ENCODE data around the gene PSME3IP1.

GRCh38 chr16:57110937-57111336, 74.9 kb downstream of the PSME3IP1 start:
- TF ChIP-seq POLR2AphosphoS5 (IDR thresholded peaks at IDR 0.05; ENCODE audit: low read depth) (no peak), CTCF (conservative IDR thresholded peaks at IDR 0.05; ENCODE audit: low read depth in 2 of 2) (no peak)

Measured in GM23338 (cell line).